ENCODE data around the gene DCLRE1B. TPM values are rescaled to one million over a fixed set of nuclear protein-coding genes. Genes with fewer than 3 reads are reported as not detected.

Gene DCLRE1B
- total RNA-seq (2014; rRNA removed; shearing (Covaris generic)): 15.7 and 21.5 TPM in 2 replicates

DNA sequence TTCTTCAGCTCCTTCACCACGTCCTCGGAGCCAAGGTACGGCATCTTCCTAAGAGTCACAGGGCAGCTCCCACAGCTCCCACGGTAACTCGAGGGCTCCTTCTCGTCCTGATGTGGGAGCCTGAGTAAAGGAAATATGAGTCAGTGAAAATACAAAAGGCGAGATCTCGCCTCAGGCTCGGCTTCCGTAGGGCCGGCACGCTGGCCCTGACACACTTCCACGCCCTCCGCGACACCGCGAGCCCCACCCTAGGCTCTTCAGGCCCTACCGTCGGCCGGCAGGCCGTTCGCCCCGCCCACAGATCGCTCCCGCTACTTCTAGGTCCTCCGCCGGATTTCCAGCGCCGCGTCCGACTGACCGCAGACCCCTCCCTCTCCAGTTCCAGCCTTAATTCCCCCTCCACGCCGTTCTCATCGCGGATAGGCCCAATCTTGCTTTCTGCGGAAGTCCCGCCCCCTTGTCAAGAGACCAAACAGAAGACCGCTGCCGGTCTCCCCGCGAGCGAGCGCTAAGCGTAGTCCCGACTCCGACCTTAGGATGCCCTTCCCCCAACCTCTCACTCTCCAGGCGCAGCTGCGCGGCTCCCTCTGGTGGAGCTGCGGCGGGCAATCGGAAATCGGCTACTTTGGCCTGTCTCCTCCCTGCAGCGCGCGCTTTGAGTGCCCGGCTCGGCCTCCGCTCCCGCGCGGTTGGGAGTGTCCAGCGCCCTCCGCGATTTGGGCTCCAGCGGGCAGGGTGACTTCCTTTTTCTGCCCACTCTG, at the start of gene DCLRE1B, which contains the start of gene AP4B1:
Gene DCLRE1B (plus strand): TSS at position 653 of the 761 bp plus-strand sequence. CDS start 261 bp downstream, outside the sequence.
Gene AP4B1 (minus strand): TSS at position 126 of the 761 bp plus-strand sequence. CDS start 82 bp downstream, at position 44.
- peak; percentile 100 for DNase-seq (ENCODE audit: low read depth)

- no peak for DNase-seq (ENCODE audit: low read depth)
Observed at GRCh38 chr1:113855630-113856400, 49.3 kb upstream of the DCLRE1B start.

- DNase-seq (ENCODE audit: low read depth): no peak
Observed at GRCh38 chr1:113856401-113856790, 48.7 kb upstream of the DCLRE1B start.

- DNase-seq (ENCODE audit: low read depth): no peak
Observed at GRCh38 chr1:113857776-113858175, 47.4 kb upstream of the DCLRE1B start.

DNA sequence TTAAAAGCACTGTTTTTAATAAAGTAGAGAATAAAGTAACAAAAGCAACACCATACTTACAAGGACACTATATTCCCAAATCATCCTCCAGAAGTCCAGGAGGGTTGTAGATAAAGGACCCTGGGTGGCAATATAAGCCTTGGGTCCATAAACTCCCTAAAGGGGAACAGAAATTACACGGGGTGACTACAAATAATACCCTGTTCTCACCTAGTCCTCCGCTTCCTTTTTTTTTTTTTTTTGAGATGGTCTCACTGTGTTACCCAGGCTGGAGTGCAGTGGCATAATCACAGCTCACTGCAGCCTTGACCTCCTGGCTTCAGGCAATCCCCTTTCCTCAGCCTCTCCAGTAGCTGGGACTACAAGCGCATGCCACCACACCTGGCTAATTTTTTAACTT, 46.7 kb upstream of the DCLRE1B start:
- no peak for DNase-seq (ENCODE audit: low read depth)

DNA sequence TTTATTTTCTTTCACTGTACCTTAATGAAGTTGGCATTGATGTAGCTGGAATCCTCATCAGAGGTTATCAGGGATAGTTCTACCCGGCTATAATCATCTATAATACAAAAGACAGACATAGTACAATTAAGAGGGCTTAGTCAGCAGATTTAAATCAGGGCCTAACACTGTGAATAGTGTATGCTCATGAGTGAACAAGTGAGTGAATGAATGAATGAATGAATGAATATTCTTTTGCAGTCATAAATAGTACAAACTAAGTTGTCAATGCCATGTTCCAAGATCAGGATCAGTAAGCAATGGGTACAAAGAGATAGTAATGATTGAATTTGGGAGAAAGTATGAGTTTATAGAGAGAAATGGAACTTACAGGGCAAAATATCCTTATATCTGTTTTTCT, 46.1 kb upstream of the DCLRE1B start:
- no peak for DNase-seq (ENCODE audit: low read depth)

- no peak for DNase-seq (ENCODE audit: low read depth)
Observed at GRCh38 chr1:113859478-113860175, 45.5 kb upstream of the DCLRE1B start.

DNA sequence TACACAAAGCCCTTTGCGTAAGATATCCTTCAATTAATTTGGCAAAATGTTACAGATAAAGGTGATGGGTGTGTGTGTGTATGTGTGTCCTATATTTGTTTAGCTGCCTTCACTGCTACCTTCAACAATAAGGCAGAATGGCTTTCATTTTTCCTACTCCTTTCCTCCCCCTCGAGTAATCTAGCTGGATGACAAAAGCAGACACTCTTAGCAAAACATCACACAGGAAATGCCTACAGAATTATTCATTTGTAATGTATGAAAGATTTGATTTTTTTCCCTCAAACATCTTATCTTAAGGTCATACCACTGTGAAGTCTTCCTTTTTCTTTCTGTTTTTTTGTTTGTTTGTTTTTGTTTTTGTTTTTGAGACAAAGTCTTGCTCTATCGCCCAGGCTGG, 44.2 kb upstream of the DCLRE1B start:
- peak; percentile 49 for DNase-seq (ENCODE audit: low read depth)

GRCh38 chr1:113861641-113862040, 43.5 kb upstream of the DCLRE1B start:
- DNase-seq (ENCODE audit: low read depth): no peak

DNA sequence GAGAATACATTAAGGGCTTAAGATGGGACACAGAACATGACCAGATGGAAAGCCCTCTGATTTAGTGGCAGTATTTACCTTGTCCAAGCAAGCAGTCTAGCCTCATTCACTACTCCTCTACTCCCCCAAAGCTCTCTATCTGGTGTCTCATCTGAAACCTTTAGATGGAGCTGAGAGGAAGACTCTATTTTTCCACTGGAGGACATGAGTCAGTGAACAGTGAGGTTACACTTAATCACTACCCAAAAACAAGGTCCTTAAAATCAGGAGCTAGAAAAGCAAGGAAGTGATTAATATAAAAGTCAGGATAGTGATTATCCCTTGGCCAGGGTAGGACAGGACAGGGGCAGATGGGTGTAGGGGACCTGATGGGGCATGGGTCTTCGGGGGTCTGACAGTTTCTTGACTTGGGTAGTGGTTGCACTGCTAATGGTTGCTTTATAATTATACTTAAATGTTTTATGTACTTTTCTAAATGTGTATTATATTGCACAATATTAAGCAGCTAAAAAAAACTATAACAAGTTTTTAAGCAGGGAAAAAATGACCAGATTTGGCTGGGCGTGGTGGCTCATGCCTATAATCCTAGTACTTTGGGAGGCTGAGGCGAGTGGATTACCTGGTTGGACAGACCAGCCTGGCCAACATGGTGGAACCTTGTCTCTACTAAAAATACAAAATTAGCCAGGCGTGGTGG, 36.6 kb upstream of the DCLRE1B start:
- peak; percentile 65 for DNase-seq (ENCODE audit: low read depth)

- no peak for DNase-seq (ENCODE audit: low read depth)
Observed at GRCh38 chr1:113870778-113871177, 34.3 kb upstream of the DCLRE1B start.

- peak; percentile 90 for DNase-seq (ENCODE audit: low read depth)
Observed at GRCh38 chr1:113871597-113872113, 33.5 kb upstream of the DCLRE1B start, which contains the start of gene PTPN22. TSS of gene PTPN22 (minus strand) at chr1:113871712.

- DNase-seq (ENCODE audit: low read depth): peak; percentile 13
Observed at GRCh38 chr1:113872219-113872935, 32.7 kb upstream of the DCLRE1B start.

DNA sequence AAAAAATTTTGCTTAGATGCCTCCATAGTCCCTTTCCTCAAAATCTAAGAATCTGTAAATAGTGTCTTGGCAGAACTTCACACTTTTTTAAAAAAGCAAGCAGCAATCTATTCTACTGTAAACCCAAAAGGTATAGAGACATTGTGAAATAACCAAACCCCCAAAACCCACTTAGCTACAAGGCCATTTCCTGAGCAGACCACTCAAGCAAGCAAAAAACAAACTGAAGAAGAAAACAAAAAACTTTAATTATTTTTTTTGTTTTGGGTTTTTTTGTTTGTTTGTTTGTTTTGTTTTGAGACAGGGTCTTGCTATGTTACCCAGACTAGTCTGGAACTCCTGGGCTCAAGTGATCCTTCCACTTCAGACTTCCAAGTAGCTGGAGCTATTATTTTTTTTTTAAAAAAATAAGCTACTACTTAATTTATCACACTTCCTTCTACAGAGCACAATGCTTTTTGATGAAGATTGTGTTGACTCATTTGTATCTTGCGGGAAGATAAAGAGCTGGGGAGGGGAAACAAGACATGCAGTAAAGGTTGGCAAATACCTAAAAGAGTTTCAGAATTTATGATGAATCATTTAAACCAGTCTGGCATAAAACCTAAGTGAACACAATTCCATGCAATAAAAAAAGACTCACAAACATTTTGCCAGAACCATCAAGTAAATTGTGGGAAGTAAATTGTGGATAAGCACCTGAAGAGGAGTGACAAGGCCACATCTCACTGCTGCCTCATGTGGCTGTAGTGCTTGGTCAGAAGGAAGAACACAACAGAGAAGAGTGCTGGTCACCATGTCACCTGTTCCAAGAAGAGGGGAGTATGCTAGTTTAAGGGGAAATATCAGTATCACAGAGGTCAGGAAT, 30.9 kb upstream of the DCLRE1B start:
- peak; percentile 27 for DNase-seq (ENCODE audit: low read depth)

GRCh38 chr1:113875714-113876113, 29.4 kb upstream of the DCLRE1B start:
- no peak for DNase-seq (ENCODE audit: low read depth)

GRCh38 chr1:113876176-113876575, 28.9 kb upstream of the DCLRE1B start:
- no peak for DNase-seq (ENCODE audit: low read depth)

DNA sequence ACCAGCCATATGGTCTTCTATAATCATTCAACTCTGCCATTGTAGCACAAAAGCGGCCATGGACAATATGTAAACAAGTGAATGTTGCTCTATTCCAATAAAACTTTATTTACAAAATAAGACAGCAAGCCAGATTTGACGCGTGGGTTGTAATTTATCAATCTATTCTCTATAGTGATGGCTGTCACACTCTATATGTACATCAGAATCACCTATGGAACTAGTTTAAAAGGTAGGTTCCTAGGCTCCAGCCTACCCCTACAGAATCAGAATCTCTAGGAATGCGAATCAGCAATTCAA, 25.4 kb upstream of the DCLRE1B start:
- no peak for DNase-seq (ENCODE audit: low read depth)

- DNase-seq (ENCODE audit: low read depth): no peak
Observed at GRCh38 chr1:113881661-113882060, 23.5 kb upstream of the DCLRE1B start.

DNA sequence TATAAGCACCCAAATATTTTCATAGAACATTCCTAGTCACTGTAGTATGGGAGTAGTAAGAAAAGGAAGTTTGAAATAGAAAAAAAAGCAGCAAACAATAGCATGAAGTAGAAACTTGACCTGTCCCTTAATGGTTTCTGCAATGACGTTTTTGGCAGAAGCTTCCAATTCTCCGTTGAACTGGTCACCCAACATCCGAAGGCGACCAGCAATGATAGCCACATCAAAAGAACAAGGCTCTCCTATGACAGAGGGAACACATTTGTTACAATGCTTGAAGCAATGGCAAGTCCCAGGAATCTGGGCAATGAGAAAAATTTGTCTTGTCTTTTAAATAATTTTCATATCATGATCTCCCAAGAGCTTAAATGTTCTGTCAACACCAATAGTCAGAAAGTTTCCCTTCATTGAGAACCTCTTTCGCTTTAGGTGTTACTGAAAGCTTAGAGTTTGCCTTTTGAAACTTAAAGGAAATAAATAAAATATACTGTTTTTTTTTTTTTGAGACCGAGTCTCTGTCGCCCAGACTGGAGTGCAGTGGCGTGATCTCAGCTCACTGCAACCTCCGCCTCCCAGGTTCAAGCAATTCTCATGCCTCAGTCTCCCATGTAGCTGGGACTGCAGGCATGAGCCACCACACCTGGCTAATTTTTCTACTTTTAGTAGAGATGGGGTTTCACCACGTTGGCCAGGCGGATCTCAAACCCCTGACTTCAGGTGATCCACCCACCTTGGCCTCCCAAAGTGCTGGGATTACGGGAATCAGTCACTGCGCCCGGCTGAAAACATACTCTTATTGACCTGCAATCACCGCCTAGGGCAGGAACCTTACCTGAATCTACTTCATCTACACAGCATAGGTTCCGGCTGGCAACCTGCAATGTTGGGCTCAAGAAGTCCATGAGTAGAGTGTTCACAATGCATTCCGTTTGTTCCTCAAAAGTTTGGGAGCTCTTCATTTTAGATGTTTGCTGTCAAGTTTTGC, 18.4 kb upstream of the DCLRE1B start:
- DNase-seq (ENCODE audit: low read depth): no peak

All from RPMI7951 (cell line).